CD4-positive, alpha-beta T cell (primary cell): ENCODE measurements around the gene IL17REL. TPM values are rescaled to one million over a fixed set of nuclear protein-coding genes. Genes with fewer than 3 reads are reported as not detected.

Experiments
- ATAC-seq: fragments of 200-7000 bp; cut with Tn5 transposase; one replicate; pipeline ENCODE4 v1.10.0; 2022; ENCODE audit warnings: mild to moderate bottlenecking; ENCODE audit not compliant: poor library complexity
- CTCF ChIA-PET: fragments of 350-600 bp; sonication (Branson Sonifier 250); formaldehyde crosslinking; loops from one replicate; lab custom pipeline; 2021; ENCODE audit warnings: antibody characterized with exemption, inconsistent platforms; lab: Charles Lee
- POLR2A ChIA-PET: fragments of 350-600 bp; sonication (Branson Sonifier 250); formaldehyde crosslinking; loops from one replicate; lab custom pipeline; 2021; ENCODE audit warnings: antibody characterized with exemption, inconsistent platforms; lab: Charles Lee
- DNase-seq, 14 experiments: peaks; one replicate each; pipeline ENCODE4 v3.0.0-alpha.2; 2013 to 2020; ENCODE audit warnings: mixed read lengths in 2 of 14
- H3K27ac ChIP-seq, 2 donors: one replicate each; pipeline versions ENCODE4 v1.5.1 to v1.7.0; 2013; ENCODE audit warnings: low read length in 2 of 2, low read depth in 1 of 2, mild to moderate bottlenecking in 1 of 2
- H3K27me3 ChIP-seq, 2 experiments: 1 replicate in 1 of 2; 2 replicates in 1 of 2; pipeline versions ENCODE4 v1.6.1 to v1.7.0; 2013; ENCODE audit warnings: low read length in 2 of 2, control low read depth in 1 of 2, mild to moderate bottlenecking in 1 of 2, moderate library complexity in 1 of 2; ENCODE audit not compliant: insufficient read depth in 2 of 2, control insufficient read depth in 1 of 2
- H3K36me3 ChIP-seq: one replicate; pipeline ENCODE4 v1.6.1; 2013; ENCODE audit warnings: low read length, control low read depth; ENCODE audit not compliant: insufficient read depth
- H3K4me1 ChIP-seq: one replicate; pipeline ENCODE4 v1.6.1; 2013; ENCODE audit warnings: low read length, control low read depth; ENCODE audit not compliant: insufficient read depth
- H3K4me3 ChIP-seq: one replicate; pipeline ENCODE4 v1.5.1; 2013; ENCODE audit warnings: mild to moderate bottlenecking, low read length, moderate library complexity
- H3K9me3 ChIP-seq, 2 experiments: 1 replicate in 1 of 2; 2 replicates in 1 of 2; pipeline versions ENCODE4 v1.6.1 to v1.7.0; 2013; ENCODE audit warnings: low read length in 2 of 2, mild to moderate bottlenecking in 2 of 2, control low read depth in 1 of 2, moderate library complexity in 1 of 2; ENCODE audit not compliant: control insufficient read depth in 1 of 2, insufficient read depth in 1 of 2
- H3K27ac Mint-ChIP-seq: one replicate; pipeline ENCODE4 v1.8.0; 2020; ENCODE audit warnings: mixed read lengths
- H3K27me3 Mint-ChIP-seq: one replicate; pipeline ENCODE4 v1.8.0; 2021; ENCODE audit warnings: mixed read lengths
- H3K36me3 Mint-ChIP-seq: one replicate; pipeline ENCODE4 v1.8.0; 2021; ENCODE audit warnings: low read depth, mixed read lengths
- H3K4me1 Mint-ChIP-seq: one replicate; pipeline ENCODE4 v1.8.0; 2021; ENCODE audit warnings: low read depth, mixed read lengths
- H3K4me3 Mint-ChIP-seq: one replicate; pipeline ENCODE4 v1.8.0; 2020; ENCODE audit warnings: mild to moderate bottlenecking, mixed read lengths
- H3K9me3 Mint-ChIP-seq: one replicate; pipeline ENCODE4 v1.8.0; 2020; ENCODE audit warnings: mixed read lengths
- intact Hi-C, 2 experiments: fragments of 100-400 bp; cut with DNase I in 1 of 2; cut with micrococcal nuclease in 1 of 2; formaldehyde crosslinking; loops; one replicate each; pipeline versions ENCODE4 v1.15.1 to v1.9.0; 2023 to 2025; cut with DNase I, micrococcal nuclease
- total RNA-seq, 174 experiments: library from RNA in 2 of 174; stranded (reverse) in 2 of 174; gene quantifications; one replicate each; pipeline ENCODE4 v1.2.3 and lab custom pipeline; 2021 to 2026
- TF ChIP-seq, protein P1 (sequence below): fragments of 200-600 bp; IDR thresholded peaks from one replicate; pipeline ENCODE4 v1.8.0; 2022; ENCODE audit warnings: antibody characterized with exemption, mild to moderate bottlenecking

IL17REL gene
- total RNA-seq, 2 experiments from 2014 or later, result not detected

DNA sequence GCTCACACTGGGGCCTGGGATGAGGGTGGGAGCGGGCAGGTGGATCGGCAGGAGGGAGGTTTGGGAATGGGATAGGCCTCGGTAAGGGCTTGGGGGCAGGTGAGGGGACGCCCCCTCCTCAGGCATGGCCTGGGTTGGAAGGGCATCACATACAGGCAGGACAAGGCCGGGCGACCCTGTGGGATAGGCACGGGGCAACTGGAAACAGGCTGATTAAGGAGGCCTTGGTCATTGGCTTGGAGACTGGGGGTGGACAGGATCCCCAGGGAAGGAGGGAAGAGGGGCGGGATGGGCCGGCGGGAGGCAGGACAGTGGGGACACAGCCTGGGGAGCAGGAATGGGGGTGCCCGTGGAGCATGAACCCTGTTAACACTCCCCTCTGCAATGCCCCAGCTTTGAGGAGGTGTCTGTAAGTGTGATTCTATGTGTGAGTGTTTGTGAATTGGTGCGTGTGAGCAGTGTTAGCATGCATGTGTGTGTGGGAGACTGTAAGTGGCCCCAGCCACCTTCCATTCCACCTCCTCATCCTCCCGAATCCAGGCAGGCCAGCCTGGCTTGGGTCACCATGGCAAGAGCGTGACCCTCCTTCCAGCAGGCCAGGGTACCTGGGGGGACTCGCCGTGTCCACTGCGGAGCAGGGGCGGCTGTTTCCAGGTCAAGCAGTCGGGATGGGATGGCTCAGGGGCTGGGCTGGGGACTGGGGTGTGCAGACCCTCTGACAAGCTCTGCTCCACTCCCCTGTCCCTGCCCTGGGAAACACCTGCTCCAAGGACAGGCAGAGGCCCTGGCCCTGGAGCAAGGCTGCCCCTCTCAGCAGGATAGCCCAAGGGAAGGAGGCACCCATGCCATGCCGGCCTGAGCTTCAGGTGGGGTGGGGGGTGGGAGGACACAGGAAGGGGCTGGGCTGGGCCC, 55.4 kb downstream of the IL17REL start:
- intact Hi-C loops, result no loop called here
- no peaks in the 10 kb centered on the region for H3K4me1 Mint-ChIP-seq
- ATAC-seq (no peak), DNase-seq (peak in 1 of 14 experiments; percentile 8)
- ChIA-PET CTCF (no interaction called here), POLR2A (no interaction called here)
- H3K27ac ChIP-seq, result no peak overlapping the region
- H3K36me3 ChIP-seq, result peaks cover 4% of the 10 kb centered on the region
- H3K4me1 ChIP-seq, result peaks cover 14% of the 10 kb centered on the region
- H3K27me3 Mint-ChIP-seq, result no peaks in the 10 kb centered on the region
- TF ChIP-seq, protein P1, sequence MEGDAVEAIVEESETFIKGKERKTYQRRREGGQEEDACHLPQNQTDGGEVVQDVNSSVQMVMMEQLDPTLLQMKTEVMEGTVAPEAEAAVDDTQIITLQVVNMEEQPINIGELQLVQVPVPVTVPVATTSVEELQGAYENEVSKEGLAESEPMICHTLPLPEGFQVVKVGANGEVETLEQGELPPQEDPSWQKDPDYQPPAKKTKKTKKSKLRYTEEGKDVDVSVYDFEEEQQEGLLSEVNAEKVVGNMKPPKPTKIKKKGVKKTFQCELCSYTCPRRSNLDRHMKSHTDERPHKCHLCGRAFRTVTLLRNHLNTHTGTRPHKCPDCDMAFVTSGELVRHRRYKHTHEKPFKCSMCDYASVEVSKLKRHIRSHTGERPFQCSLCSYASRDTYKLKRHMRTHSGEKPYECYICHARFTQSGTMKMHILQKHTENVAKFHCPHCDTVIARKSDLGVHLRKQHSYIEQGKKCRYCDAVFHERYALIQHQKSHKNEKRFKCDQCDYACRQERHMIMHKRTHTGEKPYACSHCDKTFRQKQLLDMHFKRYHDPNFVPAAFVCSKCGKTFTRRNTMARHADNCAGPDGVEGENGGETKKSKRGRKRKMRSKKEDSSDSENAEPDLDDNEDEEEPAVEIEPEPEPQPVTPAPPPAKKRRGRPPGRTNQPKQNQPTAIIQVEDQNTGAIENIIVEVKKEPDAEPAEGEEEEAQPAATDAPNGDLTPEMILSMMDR, result no peak
- H3K9me3 ChIP-seq, result no peaks in the 10 kb centered on the region
- H3K36me3 Mint-ChIP-seq, result peaks cover 11% of the 10 kb centered on the region
- no peak overlapping the region for H3K27ac Mint-ChIP-seq
- H3K9me3 Mint-ChIP-seq, result no peaks in the 10 kb centered on the region
- no peak overlapping the region for H3K4me3 ChIP-seq
- no peaks in the 10 kb centered on the region for H3K27me3 ChIP-seq
- H3K4me3 Mint-ChIP-seq, result peak overlapping the region; percentile 65

DNA sequence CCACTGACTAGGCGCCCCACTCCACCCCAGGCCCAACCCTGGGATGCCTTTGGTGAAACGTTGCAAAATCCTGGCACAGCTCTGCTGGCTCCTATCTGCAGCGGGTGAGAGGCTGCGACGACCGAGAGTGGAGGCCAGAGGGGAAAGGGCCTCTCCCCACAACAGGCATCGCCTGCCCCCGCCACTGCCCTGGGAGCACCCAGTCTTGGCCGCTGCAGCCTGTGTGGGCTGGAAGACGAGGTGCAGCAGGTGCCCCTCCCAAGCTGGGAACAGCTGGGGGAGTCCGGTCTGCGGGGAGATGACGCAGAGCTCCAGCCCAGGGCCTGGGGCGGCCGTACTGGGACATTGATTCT, 56.2 kb downstream of the IL17REL start:
- no peaks in the 10 kb centered on the region for H3K4me1 Mint-ChIP-seq
- no peak overlapping the region for H3K27ac Mint-ChIP-seq

DNA sequence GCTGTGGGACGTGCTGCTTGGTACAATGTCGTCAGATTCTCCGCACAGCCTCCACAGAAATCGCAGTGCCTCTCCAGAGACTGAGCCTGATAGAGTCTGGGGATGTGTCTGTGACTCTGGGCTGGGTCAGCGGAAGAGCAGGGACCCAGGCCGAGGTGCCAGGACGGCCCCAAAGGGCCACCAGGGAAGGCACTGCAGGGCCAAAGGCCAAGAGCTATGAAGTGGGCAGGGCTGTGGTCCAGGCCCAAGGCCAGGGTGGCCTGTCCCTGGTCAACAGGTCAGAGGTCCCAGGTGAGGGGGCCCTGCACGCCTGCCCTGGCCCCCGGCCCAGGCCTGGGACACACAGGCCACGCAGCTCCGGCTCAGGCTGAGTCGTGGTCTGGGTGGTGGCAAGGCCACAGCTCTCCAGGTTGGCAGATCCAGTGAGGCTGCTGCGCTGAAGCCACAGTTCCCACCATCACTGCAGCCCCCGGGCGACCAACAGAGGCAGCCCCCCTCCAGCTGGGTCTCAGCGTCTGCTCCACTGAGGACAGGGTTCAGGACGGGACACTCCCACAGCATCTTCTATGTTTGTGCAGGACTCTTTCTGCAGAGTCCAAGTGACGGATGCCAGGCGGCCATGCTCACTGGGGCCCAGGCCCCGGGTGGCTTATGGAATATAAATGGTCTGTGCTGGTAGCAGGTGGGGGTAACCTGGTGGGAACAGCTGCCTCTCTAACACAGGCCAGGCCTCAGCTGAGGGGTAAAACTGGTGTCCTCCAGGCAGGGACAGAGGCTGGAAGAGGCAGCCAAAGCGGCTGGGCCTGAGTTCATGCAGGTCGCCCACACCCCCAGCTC, 56.8 kb downstream of the IL17REL start:
- H3K9me3 Mint-ChIP-seq, result no peaks in the 10 kb centered on the region
- H3K36me3 Mint-ChIP-seq, result peaks cover 6% of the 10 kb centered on the region
- ATAC-seq (no peak), DNase-seq (no peak)
- H3K36me3 ChIP-seq, result no peaks in the 10 kb centered on the region
- POLR2A ChIA-PET, result interaction anchor here (0.9 kb wide), 1 partner anchor 20 kb away, joined by 3 read pairs; no protein-coding TSS in a partner anchor
- no peak overlapping the region for H3K4me3 ChIP-seq
- H3K27me3 ChIP-seq, result no peaks in the 10 kb centered on the region
- peaks cover 10% of the 10 kb centered on the region for H3K4me1 ChIP-seq
- no peaks in the 10 kb centered on the region for H3K4me1 Mint-ChIP-seq
- H3K27me3 Mint-ChIP-seq, result no peaks in the 10 kb centered on the region
- H3K4me3 Mint-ChIP-seq, result no peak overlapping the region
- no peak overlapping the region for H3K27ac Mint-ChIP-seq
- H3K27ac ChIP-seq, result no peak overlapping the region
- CTCF ChIA-PET, result interaction anchor here (1.8 kb wide), 1 partner anchor 25 kb away, joined by 7 read pairs; no protein-coding TSS in a partner anchor
- TF ChIP-seq, protein P1, result no peak
- intact Hi-C loops, result no loop called here
- no peaks in the 10 kb centered on the region for H3K9me3 ChIP-seq

More for the DNA sequence above, 56.2 kb downstream of the IL17REL start:
- intact Hi-C loops, result no loop called here
- no peaks in the 10 kb centered on the region for H3K27me3 ChIP-seq
- H3K4me1 ChIP-seq, result peaks cover 10% of the 10 kb centered on the region
- no peaks in the 10 kb centered on the region for H3K9me3 Mint-ChIP-seq
- ChIA-PET CTCF (interaction anchor here (1.8 kb wide), 1 partner anchor 26 kb away, joined by 7 read pairs; no protein-coding TSS in a partner anchor), POLR2A (no interaction called here)
- no peak overlapping the region for H3K4me3 ChIP-seq
- ATAC-seq (no peak), DNase-seq (no peak)
- no peak overlapping the region for H3K27ac ChIP-seq
- H3K9me3 ChIP-seq, result no peaks in the 10 kb centered on the region
- peaks cover 6% of the 10 kb centered on the region for H3K36me3 Mint-ChIP-seq
- no peaks in the 10 kb centered on the region for H3K36me3 ChIP-seq
- TF ChIP-seq, protein P1, result no peak
- no peaks in the 10 kb centered on the region for H3K27me3 Mint-ChIP-seq
- H3K4me3 Mint-ChIP-seq, result no peak overlapping the region
